HG03159 (cell line): Measurements from ENCODE around the gene TMEM125.

Experiments used
- ATAC-seq: cut with Tn5 transposase; IDR thresholded peaks from one replicate; pipeline ENCODE4 v1.9.1; 2021; ENCODE audit warnings: mild to moderate bottlenecking, moderate library complexity; ENCODE audit not compliant: unreplicated experiment

Gene TMEM125

GRCh38 chr1:43269627-43270375, at the start of gene TMEM125:
TMEM125 (plus strand) TSS chr1:43269983; CDS start chr1:43272723, 2,740 bp downstream.
- no peak for ATAC-seq

- peak; percentile 74 for ATAC-seq
Measured at GRCh38 chr1:43220905-43221778, 48.6 kb upstream of the TMEM125 start.

- no peak for ATAC-seq
Measured at GRCh38 chr1:43221797-43222196, 48.0 kb upstream of the TMEM125 start.

GRCh38 chr1:43222879-43223278, 46.9 kb upstream of the TMEM125 start:
- ATAC-seq, result no peak

- ATAC-seq, result no peak
Measured at GRCh38 chr1:43225168-43225567, 44.6 kb upstream of the TMEM125 start.

GRCh38 chr1:43227143-43227764, 42.5 kb upstream of the TMEM125 start:
- ATAC-seq, result no peak

- no peak for ATAC-seq
Measured at GRCh38 chr1:43229826-43230780, 39.7 kb upstream of the TMEM125 start.

GRCh38 chr1:43232074-43232473, 37.7 kb upstream of the TMEM125 start:
- no peak for ATAC-seq

- ATAC-seq, result no peak
Measured at GRCh38 chr1:43232482-43232881, 37.3 kb upstream of the TMEM125 start.

- ATAC-seq, result no peak
Measured at GRCh38 chr1:43233631-43234030, 36.2 kb upstream of the TMEM125 start.

GRCh38 chr1:43234267-43234666, 35.5 kb upstream of the TMEM125 start:
- no peak for ATAC-seq

GRCh38 chr1:43235040-43235439, 34.7 kb upstream of the TMEM125 start:
- ATAC-seq, result no peak

- ATAC-seq, result no peak
Measured at GRCh38 chr1:43235451-43236121, 34.2 kb upstream of the TMEM125 start.

GRCh38 chr1:43237121-43237520, 32.7 kb upstream of the TMEM125 start:
- ATAC-seq, result no peak

- no peak for ATAC-seq
Measured at GRCh38 chr1:43238085-43238484, 31.7 kb upstream of the TMEM125 start.

GRCh38 chr1:43238991-43239469, 30.8 kb upstream of the TMEM125 start:
- ATAC-seq, result no peak

GRCh38 chr1:43239484-43239883, 30.3 kb upstream of the TMEM125 start:
- peak; percentile 89 for ATAC-seq

- no peak for ATAC-seq
Measured at GRCh38 chr1:43241413-43241836, 28.4 kb upstream of the TMEM125 start.

GRCh38 chr1:43243299-43243698, 26.5 kb upstream of the TMEM125 start:
- no peak for ATAC-seq
